Heart right ventricle (tissue), 16 donors: ENCODE data around the gene JAKMIP3. TPM values are rescaled to one million over a fixed set of nuclear protein-coding genes. Genes with fewer than 3 reads are reported as not detected.

Source experiments
- ATAC-seq, 8 donors: fragments of 200-7000 bp; cut with Tn5 transposase; one replicate each; pipeline ENCODE4 v1.9.1; 2020; ENCODE audit warnings: mild to moderate bottlenecking in 8 of 8, moderate library complexity in 8 of 8, moderate number of reproducible peaks in 1 of 8
- DNase-seq, 2 donors: peaks; one replicate each; pipeline ENCODE4 v3.0.0-alpha.2; 2020
- H3K27ac ChIP-seq, 10 donors: fragments of 200-600 bp; sonication (generic) in 2 of 10; one replicate each; pipeline versions ENCODE4 v1.5.0 to v1.8.0; 2020 to 2022; ENCODE audit warnings: mild to moderate bottlenecking in 3 of 10
- H3K27me3 ChIP-seq, 7 donors: fragments of 200-600 bp; one replicate each; pipeline ENCODE4 v1.8.0; 2021 to 2022; ENCODE audit warnings: mild to moderate bottlenecking in 2 of 7
- H3K36me3 ChIP-seq, 9 donors: fragments of 200-600 bp; sonication (generic) in 1 of 9; one replicate each; pipeline versions ENCODE4 v1.5.0 to v1.8.0; 2020 to 2022; ENCODE audit warnings: mild to moderate bottlenecking in 2 of 9
- H3K4me1 ChIP-seq, 9 donors: fragments of 200-600 bp; sonication (generic) in 1 of 9; one replicate each; pipeline versions ENCODE4 v1.5.0 to v1.8.0; 2020 to 2022; ENCODE audit warnings: mild to moderate bottlenecking in 4 of 9
- H3K4me3 ChIP-seq, 10 donors: fragments of 200-600 bp; sonication (generic) in 2 of 10; one replicate each; pipeline versions ENCODE4 v1.5.0 to v1.8.0; 2020 to 2022; ENCODE audit warnings: mild to moderate bottlenecking in 7 of 10, moderate library complexity in 2 of 10
- H3K9me3 ChIP-seq, 11 donors: fragments of 200-600 bp in 10 of 11; sonication (generic) in 2 of 11; one replicate each; pipeline versions ENCODE4 v1.5.0 to v1.8.0; 2013 to 2022; ENCODE audit warnings: mild to moderate bottlenecking in 2 of 11, control low read depth in 1 of 11, moderate library complexity in 1 of 11
- WGBS, 2 donors: extraction: QIAGEN DNeasy Blood & Tissue Kit; methylation state at CpG; one replicate each; pipeline ENCODE4 v1.1.7; 2013; ENCODE audit warnings: inconsistent platforms in 1 of 2; 5-methylcytosine and 5-hydroxymethylcytosine counted together
- intact Hi-C, 10 donors: fragments of 100-400 bp; cut with DNase I; formaldehyde crosslinking; loops; one replicate each; pipeline versions ENCODE4 v1.11.1 to v1.14.2; 2022
- polyA plus RNA-seq, 2 donors: library from polyadenylated mRNA; stranded (reverse); fragments of 200-250 nt; gene quantifications; one replicate each; pipeline ENCODE4 v1.2.3, GENCODE V29; 2013
- total RNA-seq, 10 donors: library from RNA; stranded (reverse); fragmentation: NEBNext Ultra II Directional in 3 of 10; extraction: Animal tissue kit (Norgen Biotek cat#: 25700) in 3 of 10; gene quantifications; one replicate each; pipeline versions ENCODE4 v1.2.1 to v1.2.4, GENCODE V29; 2021 to 2023
- TF ChIP-seq, protein P1 (sequence below), 9 donors: fragments of 200-600 bp; sonication (generic) in 2 of 9; IDR thresholded peaks; one replicate each; pipeline versions ENCODE4 v1.5.0 to v1.8.0; 2021 to 2022; ENCODE audit warnings: antibody characterized with exemption in 9 of 9, mild to moderate bottlenecking in 5 of 9, moderate library complexity in 1 of 9
- donor health status: Arrhythmogenic right ventricular cardiomyopathy.
- donor health status: ischemic (EF 13 %, LVEDD 7.1; RV severe dilation, severe dysfunction).
- donor health status: healthy with polysubstance abuse.
- donor health status: DM: no; HTN: yes; CAD: no.
- donor health status: DM: no; HTN: no; CAD: no.
- donor health status: ischemic (EF 25% LVEDD 6.9; RV normal size, moderate dysfunction).
- donor health status: ischemic (EF 25% LVEDD 5.7; RV mildly dilated, moderate dysfunction).
- donor health status: healthy.
- donor health status: DM: yes; HTN: yes; CAD: no.
- donor health status: Ischemic cardiomyopathy.
- donor health status: ischemic (EF 35%, LVEDD 5.7; RV mildly dilated, moderate dysfunction).
- donor health status: nonischemic (EF 11% LVEDD 7.7; RV severe dilation, severe dysfunction).
- donor health status: DM: yes; HTN: yes; CAD: no.
- donor health status: PGD.
- donor health status: ischemic (EF 29% LVEDD 5.4; RV normal size, mild dysfunction).
- donor health status: nonischemic (EF 23%, LVEDD 6.1; RV moderate dilation, normal function).

JAKMIP3 gene
- total and polyA plus RNA-seq, 12 donors: 0.04 to 2.7 (median 1.8) TPM

DNA sequence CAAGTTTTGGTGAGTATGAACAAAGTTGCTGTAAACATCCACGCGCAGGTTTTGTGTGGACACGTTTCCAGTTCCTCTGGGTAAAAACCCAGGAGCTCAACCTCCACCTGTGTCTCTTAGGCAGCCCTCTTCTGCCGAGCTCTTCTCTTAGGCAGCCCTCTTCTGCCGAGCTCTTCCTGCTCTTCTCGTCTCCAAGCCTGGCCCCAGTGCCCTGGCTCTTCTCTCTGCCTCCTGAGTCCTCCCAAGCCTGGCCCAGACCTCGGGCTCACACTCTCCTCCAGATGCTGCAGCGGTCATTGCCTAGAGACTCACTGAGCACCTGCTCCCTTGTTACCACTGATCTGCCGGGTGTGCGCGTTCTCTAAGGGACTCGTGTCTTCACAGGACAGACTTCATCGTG is 45.3 kb upstream of the JAKMIP3 start:
- Histone ChIP-seq H3K36me3 (no peaks in the 10 kb centered on the region), H3K27ac (no peak overlapping the region), H3K9me3 (no peaks in the 10 kb centered on the region), H3K4me1 (peaks cover 0 to 12% (median 8%) of the 10 kb centered on the region in 9 donors), H3K4me3 (no peak overlapping the region), H3K27me3 (peaks cover 0 to 22% (median 17%) of the 10 kb centered on the region in 7 donors)
- ATAC-seq (no peak), DNase-seq (no peak)
- intact Hi-C loops: loop anchor here in 5 of 10 donors (5.0 to 10.0 kb wide), 3 partner anchors 38 to 124 kb away; partner anchors contain the start of genes BNIP3 (in 3 of the 5) and PPP2R2D (in 1 of the 5)
- WGBS, 2 donors: 87% methylated on average over 13 of the region's 13 CpGs
- TF ChIP-seq, protein P1, sequence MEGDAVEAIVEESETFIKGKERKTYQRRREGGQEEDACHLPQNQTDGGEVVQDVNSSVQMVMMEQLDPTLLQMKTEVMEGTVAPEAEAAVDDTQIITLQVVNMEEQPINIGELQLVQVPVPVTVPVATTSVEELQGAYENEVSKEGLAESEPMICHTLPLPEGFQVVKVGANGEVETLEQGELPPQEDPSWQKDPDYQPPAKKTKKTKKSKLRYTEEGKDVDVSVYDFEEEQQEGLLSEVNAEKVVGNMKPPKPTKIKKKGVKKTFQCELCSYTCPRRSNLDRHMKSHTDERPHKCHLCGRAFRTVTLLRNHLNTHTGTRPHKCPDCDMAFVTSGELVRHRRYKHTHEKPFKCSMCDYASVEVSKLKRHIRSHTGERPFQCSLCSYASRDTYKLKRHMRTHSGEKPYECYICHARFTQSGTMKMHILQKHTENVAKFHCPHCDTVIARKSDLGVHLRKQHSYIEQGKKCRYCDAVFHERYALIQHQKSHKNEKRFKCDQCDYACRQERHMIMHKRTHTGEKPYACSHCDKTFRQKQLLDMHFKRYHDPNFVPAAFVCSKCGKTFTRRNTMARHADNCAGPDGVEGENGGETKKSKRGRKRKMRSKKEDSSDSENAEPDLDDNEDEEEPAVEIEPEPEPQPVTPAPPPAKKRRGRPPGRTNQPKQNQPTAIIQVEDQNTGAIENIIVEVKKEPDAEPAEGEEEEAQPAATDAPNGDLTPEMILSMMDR (IDR thresholded peaks at IDR 0.05): no peak

- no peak overlapping the region for H3K4me3 ChIP-seq
- H3K36me3 ChIP-seq: no peaks in the 10 kb centered on the region
- peaks cover 0 to 12% (median 8%) of the 10 kb centered on the region in 9 donors for H3K4me1 ChIP-seq
- ATAC-seq: peak in 1 of 8 donors; percentile 21
- H3K27me3 ChIP-seq: peaks cover 0 to 28% (median 19%) of the 10 kb centered on the region in 7 donors
- DNase-seq: no peak
- H3K27ac ChIP-seq: no peak overlapping the region
- intact Hi-C loops: loop anchor here in 5 of 10 donors (5.0 to 10.0 kb wide), 3 partner anchors 39 to 124 kb away; partner anchors contain the start of genes BNIP3 (in 3 of the 5) and PPP2R2D (in 1 of the 5)
- H3K9me3 ChIP-seq: no peaks in the 10 kb centered on the region
- WGBS, 2 donors: 95% methylated on average over 24 of the region's 24 CpGs
- TF ChIP-seq, protein P1 (IDR thresholded peaks at IDR 0.05): no peak
Observed at GRCh38 chr10:132021046-132021445, 44.7 kb upstream of the JAKMIP3 start.

DNA sequence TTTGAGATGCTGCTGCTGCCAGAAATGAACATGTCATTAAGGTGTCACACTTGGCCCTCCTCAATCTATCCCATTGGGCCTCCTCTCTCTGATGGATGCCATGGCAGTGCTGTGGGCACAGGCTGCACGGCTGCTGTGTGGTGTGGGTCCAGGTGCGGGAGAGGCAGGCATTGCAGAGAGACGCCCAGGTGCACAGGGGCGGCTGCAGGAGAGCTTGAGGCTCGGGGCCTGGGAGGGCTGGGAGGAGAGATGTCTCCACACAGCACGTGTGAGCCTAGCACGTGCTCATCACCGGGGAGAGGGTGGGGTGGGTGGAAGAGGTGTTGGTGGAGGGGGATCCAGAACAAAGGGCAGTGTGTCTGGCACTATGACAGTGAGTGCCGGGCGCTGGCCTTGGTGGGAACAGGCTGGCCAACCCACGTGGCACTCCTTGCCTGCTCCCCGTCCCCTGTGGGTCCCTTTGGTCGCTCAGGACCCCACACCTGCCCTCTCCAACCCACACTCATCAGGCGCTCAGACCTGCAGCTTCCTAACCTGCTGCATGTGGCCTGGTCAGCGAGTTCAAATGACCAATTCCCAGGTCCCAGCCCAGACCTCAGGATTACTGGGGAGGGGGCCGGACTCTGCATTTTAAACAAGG is 44.1 kb upstream of the JAKMIP3 start:
- H3K27ac ChIP-seq: no peak overlapping the region
- peaks cover 0 to 12% (median 8%) of the 10 kb centered on the region in 9 donors for H3K4me1 ChIP-seq
- WGBS, 2 donors: 86 to 87% methylated on average over 16 of the region's 16 CpGs
- H3K9me3 ChIP-seq: no peaks in the 10 kb centered on the region
- H3K36me3 ChIP-seq: no peaks in the 10 kb centered on the region
- H3K27me3 ChIP-seq: peaks cover 0 to 29% (median 23%) of the 10 kb centered on the region in 7 donors
- TF ChIP-seq, protein P1 (IDR thresholded peaks at IDR 0.05): no peak
- ATAC-seq (peak in 1 of 8 donors; percentile 12), DNase-seq (no peak)
- intact Hi-C loops: loop anchor here (2.0 to 10.0 kb wide), 5 partner anchors 39 to 137 kb away; partner anchors contain the start of genes BNIP3 (in 3 of the 10) and PPP2R2D (in 1 of the 10)
- H3K4me3 ChIP-seq: no peak overlapping the region

- TF ChIP-seq, protein P1 (IDR thresholded peaks at IDR 0.05): no peak
- no peak overlapping the region for H3K4me3 ChIP-seq
- ATAC-seq (no peak), DNase-seq (no peak)
- H3K36me3 ChIP-seq: no peaks in the 10 kb centered on the region
- no peak overlapping the region for H3K27ac ChIP-seq
- peaks cover 0 to 32% (median 28%) of the 10 kb centered on the region in 7 donors for H3K27me3 ChIP-seq
- no peaks in the 10 kb centered on the region for H3K9me3 ChIP-seq
- intact Hi-C loops: loop anchor here (2.0 to 10.0 kb wide), 5 partner anchors 40 to 137 kb away; partner anchors contain the start of genes BNIP3 (in 3 of the 10) and PPP2R2D (in 1 of the 10)
- peaks cover 0 to 12% (median 8%) of the 10 kb centered on the region in 9 donors for H3K4me1 ChIP-seq
- 73 to 84% methylated on average over 18 of the region's 18 CpGs for WGBS, 2 donors
Observed at GRCh38 chr10:132022241-132022640, 43.5 kb upstream of the JAKMIP3 start.
